Muscle layer of colon (tissue), 2 donors: ENCODE results near the gene NOXA1.
A peak's percentile ranks its signal among the peaks of the same experiment; 100 is the strongest.

ENCODE experiments used
- H3K27ac ChIP-seq: one replicate; pipeline ENCODE4 v1.7.0; 2013; ENCODE audit warnings: low read depth, mild to moderate bottlenecking, low read length, moderate library complexity
- H3K27me3 ChIP-seq, 2 donors: one replicate each; pipeline ENCODE4 v1.7.0; 2013; ENCODE audit warnings: low read length in 2 of 2, mild to moderate bottlenecking in 2 of 2; ENCODE audit not compliant: insufficient read depth in 2 of 2, control insufficient read depth in 1 of 2
- H3K36me3 ChIP-seq: one replicate; pipeline ENCODE4 v1.7.0; 2013; ENCODE audit warnings: mild to moderate bottlenecking, low read length; ENCODE audit not compliant: insufficient read depth
- H3K4me1 ChIP-seq: one replicate; pipeline ENCODE4 v1.7.0; 2013; ENCODE audit warnings: mild to moderate bottlenecking, low read length; ENCODE audit not compliant: insufficient read depth
- H3K4me3 ChIP-seq, 2 donors: one replicate each; pipeline ENCODE4 v1.7.0; 2013; ENCODE audit warnings: low read length in 2 of 2, low read depth in 1 of 2, mild to moderate bottlenecking in 1 of 2, moderate library complexity in 1 of 2
- H3K9ac ChIP-seq: one replicate; pipeline ENCODE4 v1.7.0; 2013; ENCODE audit warnings: low read length
- H3K9me3 ChIP-seq: one replicate; pipeline ENCODE4 v1.7.0; 2013; ENCODE audit warnings: mild to moderate bottlenecking, low read length
- donor health status: abdominal sarcoma.
- donor health status: Adenocarcinoma of cecum.

NOXA1 gene

DNA sequence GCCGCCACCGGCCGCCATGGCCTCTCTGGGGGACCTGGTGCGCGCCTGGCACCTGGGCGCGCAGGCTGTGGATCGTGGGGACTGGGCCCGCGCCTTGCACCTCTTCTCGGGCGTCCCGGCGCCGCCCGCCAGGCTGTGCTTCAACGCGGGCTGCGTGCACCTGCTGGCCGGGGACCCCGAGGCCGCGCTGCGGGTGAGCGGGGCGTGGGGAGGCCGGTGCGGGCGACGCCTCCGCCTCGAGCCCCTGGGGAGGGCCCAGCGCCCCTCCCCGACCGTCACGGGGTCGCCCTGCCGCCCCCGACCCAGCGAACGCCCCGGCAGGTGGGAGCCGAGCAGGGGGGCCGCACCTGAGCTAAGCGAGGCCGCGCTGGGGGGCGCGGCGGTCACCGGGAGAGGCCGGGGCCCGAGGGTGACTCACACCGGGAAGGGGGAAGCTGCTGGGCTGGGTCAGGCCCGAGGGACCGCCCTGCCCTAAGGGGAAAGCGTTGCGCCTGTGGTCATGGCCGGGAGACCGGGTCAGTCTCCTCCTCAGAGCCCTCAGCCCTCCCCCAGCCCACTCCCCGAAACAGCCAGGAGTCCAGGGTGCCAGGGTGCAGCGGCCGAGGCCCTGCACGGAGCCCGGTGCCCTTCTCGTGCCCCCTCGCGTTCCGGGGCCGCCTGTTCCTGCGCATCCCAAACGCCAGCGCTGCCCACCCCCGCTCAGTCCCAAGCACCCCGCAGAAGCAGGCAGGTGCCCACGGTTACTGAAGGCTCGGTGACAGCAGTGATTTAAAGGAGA, 510 bp downstream of the NOXA1 start:
- Histone ChIP-seq H3K9ac (no peak overlapping the region), H3K4me3 (peak overlapping the region; percentile 47 to 84), H3K27ac (peak overlapping the region; percentile 43), H3K9me3 (no peaks in the 10 kb centered on the region), H3K36me3 (no peaks in the 10 kb centered on the region), H3K4me1 (peaks cover 10% of the 10 kb centered on the region), H3K27me3 (no peaks in the 10 kb centered on the region)

- no peaks in the 10 kb centered on the region for H3K36me3 ChIP-seq
- H3K4me3 ChIP-seq = no peak overlapping the region
- peaks cover 10% of the 10 kb centered on the region for H3K4me1 ChIP-seq
- no peak overlapping the region for H3K27ac ChIP-seq
- H3K27me3 ChIP-seq = peaks cover 0 to 20% of the 10 kb centered on the region in 2 donors
- H3K9ac ChIP-seq = no peak overlapping the region
- H3K9me3 ChIP-seq = no peaks in the 10 kb centered on the region
Observed at GRCh38 chr9:137426018-137426681, 3.0 kb downstream of the NOXA1 start.

GRCh38 chr9:137427454-137428310, 4.5 kb downstream of the NOXA1 start:
- H3K4me1 ChIP-seq = no peaks in the 10 kb centered on the region
- H3K27me3 ChIP-seq = peaks cover 0 to 21% of the 10 kb centered on the region in 2 donors
- H3K27ac ChIP-seq = no peak overlapping the region
- H3K4me3 ChIP-seq = no peak overlapping the region
- no peaks in the 10 kb centered on the region for H3K9me3 ChIP-seq
- H3K9ac ChIP-seq = no peak overlapping the region
- H3K36me3 ChIP-seq = no peaks in the 10 kb centered on the region

DNA sequence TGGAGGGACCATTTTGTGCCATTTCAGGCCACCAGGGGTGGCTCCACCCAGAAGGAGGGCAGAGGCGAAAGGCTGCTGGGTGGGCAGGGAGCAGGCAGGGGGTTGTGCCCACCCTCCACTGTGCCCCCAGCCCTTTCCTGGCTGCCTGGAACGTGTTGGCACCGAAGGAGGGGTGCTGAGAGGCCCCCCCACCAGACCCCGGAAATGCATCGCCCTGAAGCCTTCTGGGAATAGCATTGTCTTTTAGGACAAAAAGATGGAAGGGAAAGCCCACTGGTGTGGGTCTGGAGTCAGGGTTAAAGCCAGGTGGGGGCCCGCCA, 5.1 kb downstream of the NOXA1 start:
- no peaks in the 10 kb centered on the region for H3K36me3 ChIP-seq
- H3K9me3 ChIP-seq = no peaks in the 10 kb centered on the region
- H3K4me3 ChIP-seq = no peak overlapping the region
- H3K27me3 ChIP-seq = peaks cover 0 to 21% of the 10 kb centered on the region in 2 donors
- H3K9ac ChIP-seq = no peak overlapping the region
- H3K4me1 ChIP-seq = no peaks in the 10 kb centered on the region
- H3K27ac ChIP-seq = no peak overlapping the region

GRCh38 chr9:137428841-137429545, 5.8 kb downstream of the NOXA1 start:
- H3K4me3 ChIP-seq = no peak overlapping the region
- no peaks in the 10 kb centered on the region for H3K4me1 ChIP-seq
- H3K27me3 ChIP-seq = peaks cover 0 to 21% of the 10 kb centered on the region in 2 donors
- no peak overlapping the region for H3K27ac ChIP-seq
- H3K9me3 ChIP-seq = no peaks in the 10 kb centered on the region
- H3K36me3 ChIP-seq = no peaks in the 10 kb centered on the region
- H3K9ac ChIP-seq = no peak overlapping the region

DNA sequence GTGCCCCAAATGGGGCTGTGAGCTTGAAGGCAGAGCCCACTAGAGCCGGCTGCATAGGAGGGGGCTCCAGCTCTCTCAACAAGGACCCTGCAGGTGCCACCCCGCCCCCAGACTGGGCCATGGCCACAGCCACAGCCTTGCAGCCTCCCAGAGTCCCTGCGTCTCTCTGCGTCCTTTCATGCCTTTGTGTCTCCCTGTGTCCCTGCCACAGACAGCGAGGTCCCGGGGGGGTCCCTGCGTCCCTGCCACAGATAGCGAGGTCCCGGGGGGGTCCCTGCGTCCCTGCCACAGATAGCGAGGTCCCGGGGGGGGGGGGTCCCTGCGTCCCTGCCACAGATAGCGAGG, 6.3 kb downstream of the NOXA1 start:
- Histone ChIP-seq H3K27me3 (peaks cover 0 to 21% of the 10 kb centered on the region in 2 donors), H3K9me3 (no peaks in the 10 kb centered on the region), H3K4me1 (no peaks in the 10 kb centered on the region)

DNA sequence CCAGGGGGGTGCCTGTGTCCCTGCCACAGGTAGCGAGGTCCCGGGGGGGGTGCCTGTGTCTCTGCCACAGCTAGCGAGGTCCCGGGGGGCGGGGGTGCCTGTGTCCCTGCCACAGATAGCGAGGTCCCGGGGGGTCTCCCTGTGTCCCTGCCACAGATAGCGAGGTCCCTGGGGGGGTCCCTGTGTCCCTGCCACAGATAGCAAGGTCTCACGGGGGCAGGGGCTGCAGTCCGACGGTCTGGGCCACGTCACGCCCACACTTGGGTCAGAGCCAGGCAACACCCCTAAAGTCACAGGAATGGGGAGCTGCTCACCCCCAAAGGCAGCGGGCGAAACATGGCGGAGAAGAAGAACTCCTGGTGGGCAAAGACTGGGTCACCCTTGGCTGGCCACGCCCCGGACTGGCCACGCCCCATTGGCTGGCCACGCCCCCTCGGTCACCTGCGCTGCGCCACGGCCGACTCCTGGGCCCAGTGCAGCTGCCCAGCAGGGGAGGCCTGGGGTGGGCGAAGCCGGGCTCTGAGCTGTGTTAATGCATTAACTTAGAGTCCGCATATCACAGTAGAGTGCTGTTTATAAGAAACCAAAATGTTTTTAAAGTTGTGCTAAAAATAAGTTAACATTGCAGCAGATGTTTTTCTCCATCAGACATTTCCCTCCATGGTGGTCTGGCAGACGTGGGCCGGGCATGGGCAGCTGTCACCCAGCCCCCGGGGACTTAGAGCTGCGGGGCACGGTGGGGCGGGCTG, 7.0 kb downstream of the NOXA1 start:
- peaks cover 0 to 21% of the 10 kb centered on the region in 2 donors for H3K27me3 ChIP-seq
- no peak overlapping the region for H3K4me3 ChIP-seq
- H3K9ac ChIP-seq = no peak overlapping the region
- no peaks in the 10 kb centered on the region for H3K4me1 ChIP-seq
- no peak overlapping the region for H3K27ac ChIP-seq
- no peaks in the 10 kb centered on the region for H3K36me3 ChIP-seq
- no peaks in the 10 kb centered on the region for H3K9me3 ChIP-seq

More for the DNA sequence above, 6.3 kb downstream of the NOXA1 start:
- no peaks in the 10 kb centered on the region for H3K36me3 ChIP-seq
- H3K4me3 ChIP-seq = no peak overlapping the region
- no peak overlapping the region for H3K9ac ChIP-seq
- no peak overlapping the region for H3K27ac ChIP-seq

GRCh38 chr9:137430723-137431415, 7.7 kb downstream of the NOXA1 start:
- Histone ChIP-seq H3K36me3 (no peaks in the 10 kb centered on the region), H3K27ac (no peak overlapping the region), H3K27me3 (peaks cover 0 to 21% of the 10 kb centered on the region in 2 donors), H3K9me3 (no peaks in the 10 kb centered on the region), H3K9ac (no peak overlapping the region), H3K4me1 (no peaks in the 10 kb centered on the region), H3K4me3 (no peak overlapping the region)

- no peaks in the 10 kb centered on the region for H3K9me3 ChIP-seq
- H3K4me3 ChIP-seq = no peak overlapping the region
- no peak overlapping the region for H3K9ac ChIP-seq
- H3K4me1 ChIP-seq = no peaks in the 10 kb centered on the region
- H3K27ac ChIP-seq = no peak overlapping the region
- H3K27me3 ChIP-seq = peaks cover 0 to 21% of the 10 kb centered on the region in 2 donors
- no peaks in the 10 kb centered on the region for H3K36me3 ChIP-seq
Observed at GRCh38 chr9:137431416-137431931, 8.3 kb downstream of the NOXA1 start.

DNA sequence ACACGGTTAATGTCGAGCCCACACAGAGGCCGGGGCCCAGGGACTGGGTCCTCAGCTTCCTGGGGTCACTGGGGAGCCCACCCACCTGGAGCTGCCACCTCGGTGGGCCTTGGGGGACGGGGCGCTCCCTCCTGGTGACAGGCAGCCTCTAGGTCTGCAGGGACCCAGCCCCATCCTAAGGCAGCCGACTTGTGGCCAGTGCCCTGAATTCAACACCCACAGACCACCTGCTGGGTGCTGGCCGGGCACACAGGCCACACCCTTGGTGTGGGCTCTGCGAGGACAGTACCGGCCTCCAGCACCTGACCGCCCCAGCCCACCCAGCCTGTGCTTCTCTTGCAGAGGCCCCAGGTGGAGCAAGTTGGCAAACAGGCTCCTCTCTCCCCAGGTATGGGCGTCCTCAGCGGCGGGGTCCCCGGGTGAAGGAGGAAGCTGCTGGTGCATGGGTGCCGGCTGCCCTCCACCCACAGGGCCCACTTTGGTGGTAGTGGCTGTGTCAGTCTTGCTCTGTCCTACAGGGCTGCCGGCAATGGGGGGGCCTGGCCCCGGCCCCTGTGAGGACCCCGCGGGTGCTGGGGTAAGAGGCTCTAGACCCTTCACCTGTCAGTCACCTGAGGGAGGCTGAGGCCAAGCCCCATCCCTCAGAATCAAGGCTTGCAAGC, 9.6 kb downstream of the NOXA1 start:
- Histone ChIP-seq H3K9ac (no peak overlapping the region), H3K36me3 (no peaks in the 10 kb centered on the region), H3K27me3 (peaks cover 0 to 29% of the 10 kb centered on the region in 2 donors), H3K4me3 (no peak overlapping the region), H3K9me3 (no peaks in the 10 kb centered on the region), H3K4me1 (no peaks in the 10 kb centered on the region), H3K27ac (no peak overlapping the region)
